D341Med (cell line): ENCODE results near the gene RGS5.

Source experiments
- DNase-seq: peaks from one replicate; pipeline ENCODE4 v3.0.0; 2012; ENCODE audit warnings: low spot score

RGS5 gene

GRCh38 chr1:163144418-163144817 is 58.3 kb downstream of the RGS5 start:
- DNase-seq, result no peak

GRCh38 chr1:163142152-163142551 is 60.6 kb downstream of the RGS5 start:
- DNase-seq, result no peak

- no peak for DNase-seq
Measured at GRCh38 chr1:163141556-163141955, 61.2 kb downstream of the RGS5 start.

GRCh38 chr1:163137556-163138265 is 65.0 kb downstream of the RGS5 start:
- no peak for DNase-seq

GRCh38 chr1:163131981-163132380 is 70.7 kb downstream of the RGS5 start:
- no peak for DNase-seq

- DNase-seq, result no peak
Measured at GRCh38 chr1:163130225-163130856, 72.4 kb downstream of the RGS5 start.

- DNase-seq, result no peak
Measured at GRCh38 chr1:163128282-163128681, 74.4 kb downstream of the RGS5 start.

GRCh38 chr1:163124812-163125211 is 77.9 kb downstream of the RGS5 start:
- DNase-seq, result no peak

- no peak for DNase-seq
Measured at GRCh38 chr1:163120372-163120771, 82.3 kb downstream of the RGS5 start.

- no peak for DNase-seq
Measured at GRCh38 chr1:163119707-163120106, 83.0 kb downstream of the RGS5 start.

- DNase-seq, result no peak
Measured at GRCh38 chr1:163115887-163116286, 86.8 kb downstream of the RGS5 start.

- no peak for DNase-seq
Measured at GRCh38 chr1:163107655-163108054, 95.1 kb downstream of the RGS5 start.

GRCh38 chr1:163106364-163106987 is 96.2 kb downstream of the RGS5 start:
- DNase-seq, result peak; percentile 33

- DNase-seq, result no peak
Measured at GRCh38 chr1:163104385-163105099, 98.2 kb downstream of the RGS5 start.

GRCh38 chr1:163102590-163102989 is 100.1 kb downstream of the RGS5 start:
- DNase-seq, result no peak

- DNase-seq, result no peak
Measured at GRCh38 chr1:163095213-163095612, 107.5 kb downstream of the RGS5 start.

- no peak for DNase-seq
Measured at GRCh38 chr1:163094589-163094988, 108.1 kb downstream of the RGS5 start.

- DNase-seq, result no peak
Measured at GRCh38 chr1:163094182-163094581, 108.5 kb downstream of the RGS5 start.

- DNase-seq, result no peak
Measured at GRCh38 chr1:163093579-163093978, 109.1 kb downstream of the RGS5 start.

GRCh38 chr1:163093169-163093568 is 109.5 kb downstream of the RGS5 start:
- no peak for DNase-seq
